ENCODE data around the gene SEC14L2.

SEC14L2 gene

DNA sequence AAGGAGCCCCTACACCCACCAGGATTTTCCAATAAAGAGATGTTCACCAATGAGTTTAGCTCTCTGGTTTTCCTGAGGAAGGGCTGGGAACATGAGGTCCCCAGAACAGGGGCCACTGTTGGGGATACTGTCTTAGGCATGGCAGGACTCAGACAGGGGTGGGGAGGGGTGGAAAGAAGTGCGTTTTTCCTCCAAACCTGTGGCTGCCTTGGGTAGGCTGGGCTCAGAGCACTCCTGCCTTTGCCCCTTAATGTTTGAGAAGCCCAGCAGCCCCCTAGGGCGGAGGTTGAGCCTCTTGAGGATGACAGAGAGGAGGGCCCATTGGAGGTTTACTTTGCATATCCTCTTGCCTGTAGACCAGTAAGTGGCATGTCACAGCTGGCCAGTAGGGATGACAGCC, 39.4 kb downstream of the SEC14L2 start:
- peak overlapping the region; percentile 90; the same call in 1 of the 2 replicates for H2AFZ ChIP-seq (ENCODE audit: low read length)

DNA sequence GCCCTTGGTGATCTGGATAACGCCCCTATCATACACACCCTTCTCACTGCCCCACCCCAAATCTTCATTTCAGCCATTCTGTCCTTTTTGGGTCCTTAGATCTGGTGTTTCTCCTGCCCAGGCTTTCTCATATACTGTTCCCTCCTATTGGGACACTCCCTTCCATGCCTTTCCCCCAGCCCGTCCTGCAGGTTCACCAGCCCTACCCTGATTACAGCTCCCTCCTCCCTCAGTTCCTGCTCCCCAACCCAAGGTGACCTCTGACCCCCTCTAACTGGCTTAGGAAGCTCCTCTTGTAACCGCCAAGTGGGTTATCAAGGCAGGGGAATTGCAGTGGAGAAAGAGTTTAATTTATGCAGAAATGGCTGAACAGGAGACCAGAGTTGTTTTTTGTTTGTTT, 41.7 kb downstream of the SEC14L2 start:
- no peaks in the 10 kb centered on the region for H3K9me2 ChIP-seq (ENCODE audit: low read depth, low read length)
- TF ChIP-seq EZH2 (IDR thresholded peaks at IDR 0.05; ENCODE audit: borderline replicate concordance, low read length): no peak
- TF ChIP-seq, protein P1, sequence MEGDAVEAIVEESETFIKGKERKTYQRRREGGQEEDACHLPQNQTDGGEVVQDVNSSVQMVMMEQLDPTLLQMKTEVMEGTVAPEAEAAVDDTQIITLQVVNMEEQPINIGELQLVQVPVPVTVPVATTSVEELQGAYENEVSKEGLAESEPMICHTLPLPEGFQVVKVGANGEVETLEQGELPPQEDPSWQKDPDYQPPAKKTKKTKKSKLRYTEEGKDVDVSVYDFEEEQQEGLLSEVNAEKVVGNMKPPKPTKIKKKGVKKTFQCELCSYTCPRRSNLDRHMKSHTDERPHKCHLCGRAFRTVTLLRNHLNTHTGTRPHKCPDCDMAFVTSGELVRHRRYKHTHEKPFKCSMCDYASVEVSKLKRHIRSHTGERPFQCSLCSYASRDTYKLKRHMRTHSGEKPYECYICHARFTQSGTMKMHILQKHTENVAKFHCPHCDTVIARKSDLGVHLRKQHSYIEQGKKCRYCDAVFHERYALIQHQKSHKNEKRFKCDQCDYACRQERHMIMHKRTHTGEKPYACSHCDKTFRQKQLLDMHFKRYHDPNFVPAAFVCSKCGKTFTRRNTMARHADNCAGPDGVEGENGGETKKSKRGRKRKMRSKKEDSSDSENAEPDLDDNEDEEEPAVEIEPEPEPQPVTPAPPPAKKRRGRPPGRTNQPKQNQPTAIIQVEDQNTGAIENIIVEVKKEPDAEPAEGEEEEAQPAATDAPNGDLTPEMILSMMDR (IDR thresholded peaks at IDR 0.05; ENCODE audit: low read length): no peak
- no peak overlapping the region for H3K27ac ChIP-seq (ENCODE audit: low read depth, low read length, poor library complexity, severe bottlenecking)
- H4K20me1 ChIP-seq (ENCODE audit: insufficient read depth, low read length): no peaks in the 10 kb centered on the region
- no peak overlapping the region for H3K4me2 ChIP-seq (ENCODE audit: low read length)
- H3F3A ChIP-seq (ENCODE audit: insufficient read depth, low read length): no peaks in the 10 kb centered on the region
- no peak overlapping the region for H3K9ac ChIP-seq (ENCODE audit: low read length)
- no peaks in the 10 kb centered on the region for H3K27me3 ChIP-seq (ENCODE audit: insufficient read depth, low read length)
- H3K79me2 ChIP-seq (ENCODE audit: insufficient read depth, low read length): no peaks in the 10 kb centered on the region
- no peaks in the 10 kb centered on the region; the same call in 1 of the 2 replicates for H3K36me3 ChIP-seq (ENCODE audit: insufficient read depth, low read length)
- H2AFZ ChIP-seq (ENCODE audit: low read length): no peak overlapping the region
- H3K9me3 ChIP-seq (ENCODE audit: low read length): 0 out of 2 replicates have a peak, but pooled peaks cover 2% of the 10 kb centered on the region
- H3K4me1 ChIP-seq (ENCODE audit: insufficient read depth, low read length, severe bottlenecking): peaks cover 15% of the 10 kb centered on the region
- no peak overlapping the region for H3K4me3 ChIP-seq (ENCODE audit: low read depth, low read length, poor library complexity, severe bottlenecking)

More for the DNA sequence above, 39.4 kb downstream of the SEC14L2 start:
- TF ChIP-seq, protein P1 (IDR thresholded peaks at IDR 0.05; ENCODE audit: low read length): no peak
- TF ChIP-seq EZH2 (IDR thresholded peaks at IDR 0.05; ENCODE audit: borderline replicate concordance, low read length): no peak
- no peaks in the 10 kb centered on the region for H3F3A ChIP-seq (ENCODE audit: insufficient read depth, low read length)
- no peaks in the 10 kb centered on the region for H3K27me3 ChIP-seq (ENCODE audit: insufficient read depth, low read length)
- 0 out of 2 replicates have a peak, but pooled peaks cover 2% of the 10 kb centered on the region for H3K9me3 ChIP-seq (ENCODE audit: low read length)
- no peaks in the 10 kb centered on the region for H4K20me1 ChIP-seq (ENCODE audit: insufficient read depth, low read length)
- peak overlapping the region; percentile 56 for H3K4me3 ChIP-seq (ENCODE audit: low read depth, low read length, poor library complexity, severe bottlenecking)
- no peak overlapping the region for H3K9ac ChIP-seq (ENCODE audit: low read length)
- H3K4me2 ChIP-seq (ENCODE audit: low read length): peak overlapping the region; percentile 65
- no peaks in the 10 kb centered on the region for H3K79me2 ChIP-seq (ENCODE audit: insufficient read depth, low read length)
- no peaks in the 10 kb centered on the region for H3K9me2 ChIP-seq (ENCODE audit: low read depth, low read length)
- no peak overlapping the region for H3K27ac ChIP-seq (ENCODE audit: low read depth, low read length, poor library complexity, severe bottlenecking)
- H3K4me1 ChIP-seq (ENCODE audit: insufficient read depth, low read length, severe bottlenecking): peaks cover 15% of the 10 kb centered on the region
- no peaks in the 10 kb centered on the region; the same call in 1 of the 2 replicates for H3K36me3 ChIP-seq (ENCODE audit: insufficient read depth, low read length)

DNA sequence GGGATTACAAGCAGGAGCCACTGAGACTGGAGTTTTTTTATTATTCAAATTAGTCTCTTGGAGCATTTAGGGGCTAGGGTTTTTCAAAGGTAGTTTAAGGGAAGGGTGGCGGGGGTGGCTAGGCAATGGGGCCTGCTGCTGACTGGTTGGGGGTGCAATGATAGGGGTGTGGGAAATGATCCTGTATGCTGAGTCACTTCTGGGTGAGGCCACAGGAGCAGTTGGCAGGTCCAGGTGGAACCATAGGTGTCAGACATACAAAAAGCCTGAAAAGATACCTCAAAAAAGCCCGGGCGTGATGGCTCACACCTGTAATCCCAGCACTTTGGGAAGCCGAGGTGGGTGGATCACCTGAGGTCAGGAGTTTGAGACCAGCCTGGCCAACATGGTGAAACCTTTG, 42.4 kb downstream of the SEC14L2 start:
- 0 out of 2 replicates have a peak, but pooled peaks cover 2% of the 10 kb centered on the region for H3K9me3 ChIP-seq (ENCODE audit: low read length)
- H3K36me3 ChIP-seq (ENCODE audit: insufficient read depth, low read length): no peaks in the 10 kb centered on the region; the same call in 1 of the 2 replicates
- H3K79me2 ChIP-seq (ENCODE audit: insufficient read depth, low read length): no peaks in the 10 kb centered on the region
- H3K9me2 ChIP-seq (ENCODE audit: low read depth, low read length): no peaks in the 10 kb centered on the region
- H3K4me1 ChIP-seq (ENCODE audit: insufficient read depth, low read length, severe bottlenecking): peaks cover 15% of the 10 kb centered on the region
- H3K27ac ChIP-seq (ENCODE audit: low read depth, low read length, poor library complexity, severe bottlenecking): no peak overlapping the region
- H3K27me3 ChIP-seq (ENCODE audit: insufficient read depth, low read length): no peaks in the 10 kb centered on the region
- no peaks in the 10 kb centered on the region for H3F3A ChIP-seq (ENCODE audit: insufficient read depth, low read length)
- no peaks in the 10 kb centered on the region for H4K20me1 ChIP-seq (ENCODE audit: insufficient read depth, low read length)
- H3K4me3 ChIP-seq (ENCODE audit: low read depth, low read length, poor library complexity, severe bottlenecking): no peak overlapping the region
- no peak overlapping the region for H3K4me2 ChIP-seq (ENCODE audit: low read length)
- H2AFZ ChIP-seq (ENCODE audit: low read length): no peak overlapping the region
- TF ChIP-seq EZH2 (IDR thresholded peaks at IDR 0.05; ENCODE audit: borderline replicate concordance, low read length): no peak
- TF ChIP-seq, protein P1 (IDR thresholded peaks at IDR 0.05; ENCODE audit: low read length): no peak
- H3K9ac ChIP-seq (ENCODE audit: low read length): no peak overlapping the region
